Fibroblast of gingiva (primary cell): ENCODE measurements around the gene IFT122.
A peak's percentile ranks its signal among the peaks of the same experiment; 100 is the strongest.

Source experiments
- DNase-seq: peaks from one replicate; pipeline ENCODE4 v3.0.0-alpha.2; 2011; ENCODE audit warnings: low read depth

Gene IFT122

GRCh38 chr3:129441215-129441614, 1.2 kb downstream of the IFT122 start:
- no peak for DNase-seq

DNA sequence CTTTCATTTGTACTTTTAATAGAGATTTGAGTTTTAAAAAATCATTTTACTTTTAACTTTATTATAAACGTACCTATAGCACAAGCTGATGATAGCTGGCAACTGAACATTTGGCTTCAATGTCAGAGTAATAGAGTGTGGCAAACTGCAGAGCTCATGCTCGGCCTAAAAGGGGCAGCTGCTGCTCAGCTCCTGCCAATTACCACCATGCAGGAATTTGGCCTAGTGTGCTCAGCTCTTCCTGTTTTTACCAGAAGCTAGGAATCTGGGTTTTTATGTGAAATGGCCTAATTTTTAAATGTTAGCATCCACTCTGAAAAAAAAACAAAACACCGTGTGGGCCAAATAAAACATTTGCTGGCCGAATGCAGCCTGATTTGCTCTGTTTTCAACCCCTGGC, 1.8 kb downstream of the IFT122 start:
- DNase-seq: peak; percentile 94

DNA sequence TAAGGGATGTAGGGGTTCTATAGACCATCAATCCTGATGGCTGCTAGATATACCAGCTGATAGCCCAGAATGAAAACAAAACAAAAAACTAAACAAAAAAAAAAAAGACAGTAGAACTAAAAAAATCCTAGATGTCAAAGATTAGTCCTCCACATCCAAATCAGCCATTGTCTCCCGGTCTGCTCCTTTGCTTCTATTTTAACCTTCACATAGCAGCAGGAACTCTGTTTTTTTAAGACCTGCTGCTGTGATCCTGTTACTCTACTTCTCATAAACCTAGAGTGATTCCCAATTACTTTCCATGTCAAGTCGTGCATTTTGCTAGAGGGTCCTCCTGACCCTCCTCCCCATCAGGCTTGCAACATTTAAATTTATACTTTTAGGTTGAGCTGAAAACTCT, 2.5 kb downstream of the IFT122 start:
- DNase-seq: no peak

GRCh38 chr3:129442947-129443346, 2.9 kb downstream of the IFT122 start:
- DNase-seq: no peak

DNA sequence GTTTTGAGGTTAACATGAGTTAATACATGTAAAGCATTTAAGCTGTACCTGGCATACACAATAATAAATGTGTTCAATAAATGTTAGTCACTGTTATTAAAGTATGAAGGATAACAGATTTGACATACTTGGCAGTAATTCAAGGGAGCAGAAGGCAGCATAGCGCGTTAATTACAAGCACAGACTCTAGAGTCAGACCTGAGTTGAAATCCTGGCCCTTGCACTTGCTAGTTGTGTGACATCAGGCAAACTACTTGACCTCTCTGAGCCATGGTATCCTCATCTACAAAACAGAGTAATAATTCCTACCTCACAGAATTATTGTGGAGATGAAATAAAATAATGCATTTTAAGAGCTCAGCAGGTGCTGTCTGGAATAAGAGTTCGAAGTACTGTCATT, 5.4 kb downstream of the IFT122 start:
- DNase-seq: no peak

- DNase-seq: peak; percentile 60
These were observed 6.9 kb downstream of the IFT122 start for GRCh38 chr3:129446926-129447325.

- no peak for DNase-seq
These were observed 8.3 kb downstream of the IFT122 start for GRCh38 chr3:129448186-129448895.

DNA sequence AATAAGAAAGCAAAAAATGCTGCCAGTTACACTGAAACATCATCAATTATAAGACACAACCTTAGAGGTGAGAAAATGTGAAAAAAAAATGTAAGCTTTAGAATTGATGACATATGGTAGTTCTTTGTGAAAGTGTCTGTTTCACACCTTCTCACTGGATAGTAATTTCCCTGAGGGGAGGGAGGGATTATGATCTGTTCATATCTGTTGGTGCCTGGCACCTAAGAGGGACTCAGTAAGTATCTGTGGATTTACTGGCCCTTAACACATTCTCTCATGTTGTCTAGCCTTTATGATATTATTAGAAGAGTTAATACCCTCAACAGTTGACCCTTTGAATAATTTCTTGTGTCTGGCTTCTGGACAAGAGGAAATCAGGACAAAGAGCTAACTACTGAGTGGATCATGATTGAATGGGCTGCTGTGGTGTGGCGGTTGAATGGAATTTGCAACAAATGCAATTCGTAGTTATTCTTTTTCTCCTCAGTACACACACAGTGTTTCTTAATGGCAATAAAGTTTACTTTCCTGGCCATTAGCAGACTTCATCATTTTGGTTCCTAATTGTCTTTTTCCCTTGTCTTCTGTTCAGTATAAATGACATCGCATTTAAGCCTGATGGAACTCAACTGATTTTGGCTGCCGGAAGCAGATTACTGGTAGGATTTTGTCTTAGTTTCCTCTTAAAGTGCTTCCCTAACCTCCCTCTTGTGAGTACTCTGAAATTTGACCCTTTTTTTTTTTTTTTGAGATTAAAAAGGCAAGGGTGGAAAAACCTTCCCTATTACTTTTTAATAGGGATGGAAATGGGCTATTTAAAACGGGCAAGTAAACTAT, 9.5 kb downstream of the IFT122 start:
- DNase-seq: no peak

DNA sequence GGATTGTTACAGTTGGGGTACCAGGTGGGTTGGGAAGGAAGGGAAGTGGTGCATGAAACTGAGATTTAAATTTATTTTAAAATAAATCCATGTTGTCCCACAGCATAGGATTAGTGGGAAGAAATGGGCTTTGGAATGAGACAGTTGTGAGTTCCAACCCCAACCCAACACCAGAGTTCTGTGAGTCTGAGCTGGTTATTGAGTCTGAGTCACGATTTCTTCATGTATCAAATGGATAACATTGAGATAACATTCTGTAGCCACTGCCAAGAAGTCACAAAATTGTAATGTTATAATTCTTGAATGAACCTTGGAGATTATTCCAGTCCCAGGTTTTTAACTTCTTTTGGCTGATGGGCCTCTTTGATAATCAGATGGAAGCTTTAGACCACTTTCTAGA, 13.7 kb downstream of the IFT122 start:
- no peak for DNase-seq

GRCh38 chr3:129460155-129460554, 20.1 kb downstream of the IFT122 start:
- DNase-seq: no peak

GRCh38 chr3:129460572-129460971, 20.5 kb downstream of the IFT122 start:
- DNase-seq: no peak

DNA sequence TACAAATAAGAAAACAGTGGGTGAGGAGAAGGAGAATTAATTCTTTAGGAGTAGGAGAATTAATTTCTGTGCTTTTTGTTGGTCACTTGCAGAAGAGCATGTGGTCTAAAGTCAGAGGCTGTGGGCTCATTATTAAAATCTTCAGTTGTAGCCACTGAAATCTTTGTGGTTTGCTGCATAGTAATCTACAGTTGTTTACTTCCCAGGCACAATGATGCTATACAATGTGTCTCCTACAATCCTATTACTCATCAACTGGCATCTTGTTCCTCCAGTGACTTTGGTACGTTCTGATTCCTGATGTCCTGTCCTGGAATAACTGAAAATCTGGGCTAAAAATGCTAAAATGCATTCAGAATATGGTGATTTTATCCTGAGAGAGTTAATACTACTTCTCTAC, 21.0 kb downstream of the IFT122 start:
- DNase-seq: peak; percentile 77

DNA sequence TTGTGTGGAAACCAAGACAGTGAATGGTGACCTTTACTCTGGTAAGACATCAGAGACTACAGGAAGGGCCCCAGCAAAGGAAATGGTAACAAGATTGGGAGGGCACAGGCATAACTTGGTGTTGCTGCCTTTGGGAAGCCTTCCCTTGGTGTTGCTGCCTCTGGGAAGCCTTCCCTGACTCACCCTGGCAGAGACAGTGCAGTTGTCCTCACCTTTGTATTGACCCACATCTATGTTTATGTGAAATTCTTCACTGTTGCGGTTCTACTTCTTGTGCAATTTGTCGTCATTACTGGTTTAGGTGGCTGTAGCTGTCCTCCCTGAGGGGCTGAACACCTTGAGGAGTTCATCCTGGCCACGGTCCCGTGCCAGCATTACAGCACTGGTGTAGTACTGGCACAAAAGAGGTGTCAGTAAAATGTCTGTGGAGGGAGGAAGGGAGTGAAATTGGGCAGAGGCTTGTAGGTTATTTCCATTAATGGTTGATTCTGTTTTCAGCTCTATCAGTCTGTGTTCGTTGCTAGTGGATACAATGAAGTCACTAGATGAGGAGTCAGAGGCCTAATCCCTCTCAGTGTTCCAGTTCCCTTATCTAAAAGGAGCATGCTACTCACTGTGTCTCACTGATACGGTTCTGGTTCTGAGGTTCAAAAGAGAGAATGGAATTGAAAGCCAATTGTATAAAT, 21.6 kb downstream of the IFT122 start:
- peak; percentile 84 for DNase-seq

DNA sequence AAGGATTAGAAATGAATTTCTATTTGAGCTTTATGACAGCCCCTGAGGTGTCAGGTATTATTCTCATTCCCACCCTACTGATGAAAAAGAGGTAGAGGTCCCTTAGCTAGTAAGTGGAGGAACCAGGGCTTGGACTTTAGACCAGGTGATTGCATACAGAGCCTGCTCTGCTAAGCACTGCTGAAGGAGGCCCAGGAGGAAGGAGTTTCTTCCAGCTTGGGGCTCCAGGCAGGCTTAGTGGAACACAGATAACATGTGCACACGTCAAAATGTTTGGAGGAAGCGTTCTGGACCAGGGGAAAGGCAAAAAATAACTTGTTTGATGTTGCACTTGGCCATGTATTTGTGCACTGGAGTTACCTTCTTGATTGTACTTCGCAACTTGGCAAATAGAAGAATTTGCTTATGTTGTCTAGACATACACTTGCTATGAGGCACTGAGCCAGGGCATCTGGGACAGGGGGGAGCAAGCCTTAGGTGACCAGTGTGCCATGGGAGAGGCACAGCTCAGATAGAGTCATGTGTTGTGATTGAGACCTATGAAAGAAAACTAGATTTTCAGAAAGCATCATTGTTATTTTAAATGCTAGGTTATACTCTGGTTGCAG, 22.4 kb downstream of the IFT122 start:
- no peak for DNase-seq

GRCh38 chr3:129463094-129463493, 23.1 kb downstream of the IFT122 start:
- DNase-seq: no peak

GRCh38 chr3:129463716-129464115, 23.7 kb downstream of the IFT122 start:
- DNase-seq: no peak

DNA sequence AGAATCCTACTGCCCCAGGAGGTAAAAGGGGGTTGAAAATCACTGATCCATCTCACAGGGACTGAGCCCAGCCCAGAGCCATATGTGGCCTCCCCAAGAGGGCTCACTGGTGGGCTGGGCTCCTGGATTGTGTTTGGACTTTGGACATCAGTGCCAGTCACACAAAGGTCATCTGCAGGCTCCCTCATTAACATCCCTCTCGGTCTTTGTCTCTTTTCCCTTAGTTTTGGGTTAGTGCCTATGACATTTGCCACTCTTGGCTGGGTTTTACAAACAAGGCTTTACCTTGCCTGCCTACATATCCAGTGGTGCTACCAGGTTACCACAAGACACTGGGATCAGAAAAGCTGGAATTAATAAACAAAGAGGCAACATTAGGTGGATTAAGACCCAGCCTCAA, 27.9 kb downstream of the IFT122 start:
- DNase-seq: no peak

DNA sequence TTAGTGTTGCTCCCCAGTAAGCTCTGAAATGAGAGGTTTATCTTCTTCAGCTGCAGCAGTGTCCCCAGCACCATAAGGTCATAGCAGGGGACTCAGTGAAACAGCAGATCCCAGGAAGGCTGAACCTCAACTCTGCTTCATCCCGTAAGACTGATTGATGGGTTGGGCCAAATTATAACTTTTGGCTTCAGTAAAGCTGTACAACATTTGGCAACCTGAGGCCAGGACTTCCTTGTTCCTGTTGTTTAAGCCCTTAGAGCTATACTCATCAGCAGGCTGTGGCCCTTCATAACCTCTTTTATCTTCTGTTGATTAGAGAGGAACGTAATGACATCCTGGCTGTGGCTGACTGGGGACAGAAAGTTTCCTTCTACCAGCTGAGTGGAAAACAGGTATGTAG, 29.0 kb downstream of the IFT122 start:
- DNase-seq: no peak

GRCh38 chr3:129470861-129471260, 30.8 kb downstream of the IFT122 start:
- DNase-seq: no peak

- DNase-seq: no peak
These were observed 33.2 kb downstream of the IFT122 start for GRCh38 chr3:129473067-129473768.

DNA sequence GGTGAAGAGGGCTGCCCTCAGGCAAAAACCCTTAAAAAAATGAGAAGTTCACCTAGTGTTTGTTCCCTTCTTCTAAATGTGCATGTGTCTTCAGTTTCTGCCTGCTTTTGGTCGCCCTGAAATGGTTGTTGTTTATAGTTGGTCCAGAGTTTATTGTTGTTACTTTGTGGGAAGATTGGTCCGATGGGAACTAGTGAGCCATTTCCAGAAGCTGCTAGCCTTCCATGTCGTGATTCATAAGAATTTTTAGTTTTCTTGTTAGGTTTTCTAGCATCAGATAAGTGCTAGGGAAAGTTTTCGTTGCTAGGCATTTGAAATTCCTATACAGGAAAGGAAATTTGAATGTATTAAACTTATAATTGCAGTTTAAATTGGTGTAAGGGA, 33.7 kb downstream of the IFT122 start:
- DNase-seq: no peak
